Measurements from ENCODE around the gene NTNG1.
"Not testable (repeated sequence)": the region's sequence is repeated elsewhere in the genome, so short reads cannot be mapped to it uniquely, and the experiment has no call there.

Gene NTNG1

DNA sequence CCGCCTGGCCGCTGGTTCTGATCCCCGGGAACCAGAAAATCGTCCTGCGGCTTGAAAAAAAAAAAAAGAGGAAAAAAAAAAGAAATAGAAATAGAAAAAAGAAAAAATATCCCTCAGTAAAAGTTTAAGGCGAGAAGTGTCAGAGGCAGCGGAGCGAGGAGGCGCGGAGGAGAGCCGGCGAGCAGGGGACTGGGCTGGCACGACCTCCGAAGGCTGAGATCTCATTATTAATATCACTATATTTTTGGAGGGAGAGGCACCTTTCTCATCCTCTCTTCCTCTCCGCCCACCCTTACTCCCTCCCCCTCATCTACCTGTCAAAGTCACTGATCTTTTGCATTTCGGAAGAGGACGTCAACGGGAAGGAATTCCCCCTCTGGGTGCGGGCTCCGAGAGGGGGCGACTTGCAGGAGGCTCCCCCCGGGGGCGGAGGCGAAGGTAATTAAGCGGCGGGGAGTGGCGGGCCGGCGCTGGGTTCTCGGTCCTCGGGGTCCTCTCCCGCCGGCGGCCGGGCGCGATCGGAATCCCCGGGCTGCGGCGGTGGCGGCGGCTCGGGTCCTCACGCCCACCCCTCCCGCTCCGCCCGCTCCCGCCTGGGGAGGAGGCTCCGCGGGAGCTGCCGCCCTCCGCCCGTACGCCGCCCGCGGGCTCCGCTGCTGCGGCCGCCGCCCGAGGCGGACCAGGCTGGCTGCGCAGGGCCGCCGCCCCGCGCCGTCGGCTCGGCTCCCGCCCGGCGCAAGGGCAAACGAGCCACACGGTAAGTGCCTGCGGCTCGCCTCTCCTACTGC lies at the start of gene NTNG1:
NTNG1 (plus strand) TSS at position 337 of the 788 bp plus-strand sequence.
- no peak for DNase-seq

DNA sequence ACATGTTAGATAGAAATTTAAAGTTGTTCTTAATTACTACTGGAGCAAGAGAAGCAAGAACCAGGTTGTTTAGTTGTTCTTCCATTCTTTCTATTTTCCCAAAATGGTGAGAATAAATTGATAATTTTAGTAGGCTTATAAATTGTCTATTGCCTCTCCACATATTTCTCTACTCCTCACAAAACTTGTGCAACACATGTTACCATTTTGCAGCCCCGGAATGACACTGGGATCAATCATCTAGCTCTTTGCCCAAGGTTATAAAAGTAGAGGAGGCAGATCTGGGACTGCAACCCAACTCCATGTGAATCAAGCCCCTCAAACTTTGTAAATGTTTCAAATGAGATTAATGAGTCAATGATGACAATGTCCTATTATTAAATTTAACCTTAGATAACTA lies 49.4 kb upstream of the NTNG1 start:
- no peak for DNase-seq

DNA sequence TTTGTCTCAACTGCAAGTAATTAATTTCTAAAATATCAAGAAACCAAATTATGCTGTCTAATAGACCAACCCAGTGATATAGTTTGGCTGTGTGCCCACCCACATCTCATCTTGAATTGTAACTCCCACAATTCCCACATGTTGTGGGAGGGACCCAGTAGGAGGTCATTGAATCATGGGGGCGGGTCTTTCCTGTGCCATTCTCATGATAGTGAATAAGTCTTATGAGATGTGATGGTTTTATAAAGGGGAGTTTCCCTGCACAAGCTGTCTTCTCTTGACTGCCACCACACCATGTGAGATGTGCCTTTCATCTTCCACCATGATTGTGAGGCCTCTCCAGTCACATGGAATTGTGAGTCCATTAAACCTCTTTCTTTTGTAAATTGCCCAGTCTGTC lies 47.4 kb upstream of the NTNG1 start:
- DNase-seq, result not testable (repeated sequence)

DNA sequence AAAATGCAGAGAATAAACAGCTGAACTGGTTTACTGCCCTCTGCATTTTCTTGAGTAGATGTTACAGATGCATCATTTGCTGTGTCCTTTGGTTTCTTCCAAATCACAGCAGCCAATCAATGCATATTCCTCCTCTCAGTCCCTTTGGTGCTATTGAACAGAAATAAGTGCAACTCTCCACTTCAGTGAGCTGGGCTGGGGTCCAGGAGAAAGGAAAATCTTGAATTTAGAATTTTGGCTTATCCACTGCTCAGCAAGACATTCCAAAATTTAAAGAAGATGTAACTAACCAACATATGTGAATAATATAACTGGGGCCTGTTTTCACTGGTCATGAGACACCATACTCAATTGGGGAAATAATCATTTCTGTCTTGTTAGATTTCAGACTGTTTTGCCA lies 45.2 kb upstream of the NTNG1 start:
- no peak for DNase-seq

DNA sequence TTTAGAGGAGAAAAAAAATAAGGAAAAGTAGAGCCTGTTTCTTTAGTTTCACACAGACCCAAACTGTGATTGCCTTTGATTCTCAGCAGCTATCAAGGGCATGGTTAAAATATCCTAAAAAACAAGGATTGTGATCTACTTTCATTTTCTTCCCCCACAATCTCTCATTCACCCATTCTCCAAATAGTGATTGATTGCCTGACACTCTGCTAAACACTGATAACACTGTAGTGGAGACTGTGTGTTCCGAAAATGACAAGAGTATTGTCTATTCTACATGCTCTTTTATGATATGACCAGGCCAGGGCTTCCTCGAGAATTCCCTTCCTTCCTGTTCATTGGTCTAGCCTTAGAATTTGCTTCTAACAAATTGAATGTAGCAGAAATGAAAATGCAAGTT lies 44.1 kb upstream of the NTNG1 start:
- DNase-seq, result no peak

DNA sequence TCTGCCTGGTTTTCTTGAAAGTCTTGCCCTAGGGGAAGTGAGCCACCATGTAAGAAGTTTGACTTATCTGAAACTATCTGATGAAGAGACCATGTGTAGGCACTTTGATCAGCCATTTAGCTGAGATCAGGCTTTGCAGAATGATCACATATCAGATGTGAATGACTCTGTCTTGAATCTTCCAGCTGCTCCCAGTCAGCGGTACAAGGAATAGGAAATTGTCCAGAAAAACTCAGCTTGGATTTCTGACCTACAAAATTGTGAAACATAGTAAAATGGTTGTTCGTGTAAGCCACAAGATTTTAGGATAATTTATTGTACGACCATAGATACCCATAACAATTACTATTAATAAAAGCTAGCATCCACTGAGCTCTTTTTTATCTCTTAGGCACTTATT lies 41.9 kb upstream of the NTNG1 start:
- DNase-seq, result no peak

DNA sequence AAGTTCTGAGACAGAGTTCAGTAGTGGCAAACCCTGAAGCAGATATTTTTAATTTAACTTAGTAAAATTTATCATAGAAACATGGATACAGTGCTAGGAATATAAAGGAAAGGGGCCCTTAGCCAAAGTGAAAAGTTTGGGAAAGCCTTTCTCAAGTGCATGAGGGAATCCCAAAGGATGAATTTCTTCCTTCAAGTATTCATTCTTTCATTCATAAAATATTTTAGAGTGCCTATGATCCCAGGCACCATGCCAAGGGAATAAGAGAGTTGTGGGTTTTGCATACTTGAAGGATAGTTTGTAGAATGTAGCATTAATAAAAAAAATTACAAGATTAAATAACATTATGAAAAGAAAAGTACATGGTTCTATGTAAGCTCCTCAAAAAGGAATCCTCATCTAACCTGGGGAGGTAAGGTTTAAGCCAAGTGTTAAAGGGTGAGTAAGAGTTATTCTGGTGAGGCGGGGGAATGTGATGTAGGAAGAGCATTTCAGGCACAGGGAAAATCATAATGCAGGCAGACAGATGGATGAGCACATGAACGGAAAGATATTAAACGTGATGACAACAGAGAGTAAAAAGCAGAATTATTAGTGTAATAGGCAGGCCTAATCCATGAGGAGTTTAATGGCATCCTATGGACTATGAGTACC lies 40.4 kb upstream of the NTNG1 start:
- no peak for DNase-seq

DNA sequence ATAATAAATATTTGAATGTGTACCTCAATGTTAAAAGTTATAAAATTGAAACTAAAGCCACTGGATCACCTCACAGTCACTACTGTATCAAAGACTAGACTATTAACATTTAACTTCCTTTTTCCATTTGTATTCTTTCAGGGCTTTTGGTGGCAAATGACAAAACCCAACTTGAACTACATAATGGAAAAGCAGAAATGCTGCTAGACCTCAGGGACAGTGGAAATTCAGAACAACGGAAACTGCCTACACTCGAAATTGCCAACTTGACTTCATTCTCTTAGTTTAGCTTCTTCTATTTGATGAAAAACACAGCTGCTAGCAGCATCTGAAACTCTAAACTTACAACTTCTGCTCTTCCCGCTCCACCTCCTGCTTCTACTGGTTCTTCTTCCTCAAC lies 34.9 kb upstream of the NTNG1 start:
- no peak for DNase-seq

DNA sequence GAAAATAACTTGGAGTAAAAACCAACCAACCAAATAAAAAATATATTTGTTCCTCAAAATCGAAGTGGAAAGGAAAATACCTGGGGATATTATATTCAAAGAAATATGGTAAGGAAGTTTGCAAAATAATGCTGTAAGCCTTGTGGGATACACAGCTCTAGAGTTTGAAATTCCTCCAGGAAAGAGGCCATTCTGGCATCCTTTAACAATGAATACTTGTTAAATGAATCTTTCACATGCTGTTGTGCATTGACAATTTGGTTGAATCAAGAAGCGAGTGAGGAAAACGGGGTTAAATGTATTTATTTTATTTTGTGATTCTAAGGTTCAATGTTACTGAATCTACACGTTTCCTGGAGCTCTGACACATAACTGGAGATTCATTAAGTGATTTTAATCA lies 30.5 kb upstream of the NTNG1 start:
- DNase-seq, result no peak

DNA sequence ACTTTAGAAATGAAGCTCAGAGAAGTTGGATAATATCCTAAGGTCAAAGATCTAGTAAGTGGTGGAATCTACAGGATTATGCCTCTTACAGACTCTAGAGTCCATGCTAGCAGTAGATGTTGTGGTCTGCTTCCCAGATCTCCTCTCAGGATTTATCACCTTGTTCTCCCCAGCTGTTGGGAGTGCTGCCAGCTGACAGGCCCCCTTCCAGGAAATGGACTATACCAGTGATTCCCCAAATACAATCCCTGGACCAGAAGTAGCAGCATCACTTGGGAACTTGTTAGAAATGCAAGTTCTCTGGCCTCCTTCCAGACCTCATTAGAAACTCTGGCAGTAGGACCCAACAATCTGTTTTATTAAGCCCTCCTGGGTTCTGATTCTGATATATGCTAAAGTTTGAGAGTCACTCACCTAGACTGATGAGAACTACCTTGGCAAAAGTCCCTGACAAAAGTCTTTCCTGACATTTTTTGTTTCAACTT lies 24.5 kb upstream of the NTNG1 start:
- no peak for DNase-seq

DNA sequence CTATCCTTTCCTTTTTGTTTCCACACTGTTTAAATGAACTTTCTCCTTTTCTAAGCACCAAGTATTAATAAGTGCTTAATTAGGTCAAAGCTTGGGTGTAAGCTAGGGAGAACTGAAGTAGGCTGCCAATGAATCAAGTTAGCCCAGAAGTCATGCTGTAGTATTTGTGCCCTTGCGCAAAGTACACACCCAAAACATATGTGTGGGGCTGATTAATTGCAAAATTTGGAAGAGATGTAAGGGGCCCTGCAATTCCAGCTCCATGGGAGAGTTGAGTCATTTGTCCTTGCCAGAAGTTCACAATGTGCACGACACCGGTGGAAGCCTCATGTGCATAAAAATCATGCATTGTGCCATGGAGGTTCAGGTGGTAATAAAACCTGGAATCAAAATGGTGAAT lies 18.6 kb upstream of the NTNG1 start:
- DNase-seq, result no peak

DNA sequence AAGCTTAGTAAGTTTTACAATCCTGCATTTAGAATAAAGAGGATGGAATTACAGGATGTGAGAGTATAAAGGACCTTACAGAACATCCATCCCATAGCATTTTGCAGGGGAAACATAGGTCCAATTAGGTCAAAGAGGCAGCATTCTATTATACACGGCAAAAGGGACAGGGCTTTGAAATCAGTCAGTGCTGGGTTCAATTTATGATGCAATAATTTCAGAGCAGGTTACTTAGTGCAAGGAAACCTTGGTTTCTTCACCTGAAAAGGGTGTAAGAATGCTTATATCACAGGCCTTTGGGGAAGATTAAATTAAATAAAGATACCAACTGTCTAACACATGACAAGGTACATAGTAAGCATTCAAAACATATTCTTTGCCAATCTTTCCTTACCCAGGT lies 17.1 kb upstream of the NTNG1 start:
- no peak for DNase-seq

DNA sequence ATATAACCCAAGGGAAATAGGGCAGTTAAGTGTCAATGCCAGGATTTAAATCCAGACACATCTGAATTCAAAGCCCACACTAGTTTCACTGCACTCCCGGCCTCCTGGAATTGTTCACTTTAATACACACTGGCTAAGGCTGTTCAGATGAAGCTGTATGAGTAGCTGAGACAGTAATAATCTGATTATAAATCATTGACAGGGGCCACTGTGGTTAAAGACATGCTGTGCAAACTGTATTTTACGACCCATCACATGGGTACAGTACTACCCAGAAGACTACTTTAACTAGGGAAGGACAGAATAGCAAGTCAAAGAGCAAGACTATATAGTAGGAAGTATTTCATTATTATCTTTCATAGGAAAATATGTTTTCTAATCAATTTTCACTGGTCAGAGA lies 16.1 kb upstream of the NTNG1 start:
- DNase-seq, result no peak

DNA sequence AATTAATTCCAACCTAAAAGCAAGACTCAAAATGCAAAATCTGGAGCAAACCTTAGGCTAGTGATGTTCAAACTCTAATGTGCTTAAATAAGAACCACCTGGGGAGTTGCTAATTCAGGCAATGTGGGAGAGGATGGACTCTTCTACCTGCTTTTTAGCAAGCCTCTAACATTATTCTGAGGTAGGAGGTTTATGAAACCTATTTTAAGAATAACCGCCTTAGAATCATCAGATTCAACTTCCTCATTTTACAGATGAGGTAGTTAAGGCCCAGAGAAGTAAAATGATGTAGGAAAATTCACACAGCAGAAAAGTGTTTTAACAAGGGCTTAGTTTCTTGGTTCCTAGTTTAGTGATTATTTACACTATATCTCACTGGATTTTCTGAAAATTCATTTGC lies 8.6 kb upstream of the NTNG1 start:
- DNase-seq, result no peak

DNA sequence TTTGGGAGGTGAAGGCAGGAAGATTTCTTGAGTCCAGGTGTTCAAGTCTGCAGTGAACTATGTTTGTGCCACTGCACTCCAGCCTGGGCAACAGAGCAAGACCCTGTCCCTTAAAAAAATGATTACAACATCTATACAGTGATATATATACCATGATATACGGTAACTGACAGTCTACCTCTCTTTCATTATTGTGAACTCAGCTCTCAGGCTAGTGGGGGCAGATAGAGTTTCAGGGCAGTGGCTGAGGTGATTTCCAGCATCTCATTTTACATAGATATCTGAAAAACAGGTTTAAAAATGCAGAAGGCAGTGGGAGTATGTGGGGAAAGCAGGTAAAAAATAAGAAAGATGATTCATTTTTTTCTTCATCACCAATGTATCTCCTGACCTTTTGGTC lies 8.1 kb upstream of the NTNG1 start:
- no peak for DNase-seq

DNA sequence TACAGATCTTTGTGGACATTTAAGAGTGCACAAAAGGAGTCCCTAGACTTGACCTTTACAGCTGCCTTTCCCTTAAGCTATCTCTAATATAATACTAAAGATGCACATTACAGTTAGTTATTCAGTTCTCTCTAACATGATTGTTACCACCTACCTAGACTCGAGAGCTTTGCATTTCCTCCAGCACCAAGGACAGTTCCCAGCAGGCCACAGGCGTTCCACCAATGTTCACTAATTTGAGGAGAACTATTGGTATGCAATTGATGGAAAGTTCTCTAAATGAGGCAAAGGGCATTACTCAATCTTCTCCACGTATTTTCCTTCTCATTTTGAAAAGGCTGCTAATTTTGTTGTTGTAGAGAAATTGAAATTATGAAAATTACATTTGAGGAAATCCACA lies 5.4 kb upstream of the NTNG1 start:
- DNase-seq, result no peak

DNA sequence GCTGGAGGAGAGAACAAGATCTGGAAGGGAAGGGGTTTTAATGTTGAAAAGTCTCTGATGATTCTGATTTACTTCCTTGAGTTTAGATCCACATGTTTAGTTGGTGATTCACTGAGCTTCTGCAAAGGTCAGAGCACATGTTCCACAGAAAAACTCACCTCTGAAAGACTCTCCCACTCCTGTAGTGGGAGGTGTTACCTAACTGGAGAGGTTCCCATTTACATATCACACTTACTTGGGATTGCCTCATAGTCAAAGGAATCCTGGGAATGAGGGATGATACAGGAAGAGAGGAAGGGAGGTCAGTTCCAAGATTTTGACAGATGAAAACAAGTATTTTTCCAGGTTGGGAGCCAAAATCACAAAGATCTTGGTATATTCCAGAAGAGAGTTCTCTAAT lies 2.7 kb upstream of the NTNG1 start:
- no peak for DNase-seq

DNA sequence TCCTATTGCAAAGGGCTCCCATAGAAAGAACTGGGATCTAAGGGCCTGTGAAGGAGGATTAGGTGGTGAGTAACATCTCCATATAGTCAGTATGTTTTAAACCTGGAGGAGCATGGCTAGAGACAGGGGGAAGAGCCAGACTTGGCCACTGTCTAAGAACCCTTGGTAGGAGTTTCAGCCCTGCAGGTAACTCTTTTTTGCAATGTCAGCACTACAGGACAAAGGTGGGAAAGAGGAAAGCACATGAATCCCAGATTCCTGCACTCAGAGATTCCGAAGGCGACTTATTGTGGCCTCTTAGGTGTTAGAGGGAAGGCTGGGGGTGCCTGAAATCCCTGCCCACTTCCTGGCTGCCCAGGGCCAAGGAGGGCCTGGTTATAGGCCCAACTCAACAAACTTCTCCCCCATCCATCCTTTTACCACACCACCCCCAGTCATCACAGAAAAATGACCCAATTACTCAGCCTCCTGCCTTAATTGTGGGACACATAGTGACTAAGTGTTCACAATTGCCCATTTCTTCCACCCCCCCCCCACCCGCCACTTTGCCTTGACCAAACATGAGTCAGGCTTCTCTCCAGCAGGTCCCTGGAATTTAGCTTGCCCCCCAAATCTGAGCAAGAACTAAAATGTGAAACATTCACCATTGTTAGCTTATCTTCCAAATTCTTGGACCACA lies 1.9 kb upstream of the NTNG1 start:
- DNase-seq, result no peak

DNA sequence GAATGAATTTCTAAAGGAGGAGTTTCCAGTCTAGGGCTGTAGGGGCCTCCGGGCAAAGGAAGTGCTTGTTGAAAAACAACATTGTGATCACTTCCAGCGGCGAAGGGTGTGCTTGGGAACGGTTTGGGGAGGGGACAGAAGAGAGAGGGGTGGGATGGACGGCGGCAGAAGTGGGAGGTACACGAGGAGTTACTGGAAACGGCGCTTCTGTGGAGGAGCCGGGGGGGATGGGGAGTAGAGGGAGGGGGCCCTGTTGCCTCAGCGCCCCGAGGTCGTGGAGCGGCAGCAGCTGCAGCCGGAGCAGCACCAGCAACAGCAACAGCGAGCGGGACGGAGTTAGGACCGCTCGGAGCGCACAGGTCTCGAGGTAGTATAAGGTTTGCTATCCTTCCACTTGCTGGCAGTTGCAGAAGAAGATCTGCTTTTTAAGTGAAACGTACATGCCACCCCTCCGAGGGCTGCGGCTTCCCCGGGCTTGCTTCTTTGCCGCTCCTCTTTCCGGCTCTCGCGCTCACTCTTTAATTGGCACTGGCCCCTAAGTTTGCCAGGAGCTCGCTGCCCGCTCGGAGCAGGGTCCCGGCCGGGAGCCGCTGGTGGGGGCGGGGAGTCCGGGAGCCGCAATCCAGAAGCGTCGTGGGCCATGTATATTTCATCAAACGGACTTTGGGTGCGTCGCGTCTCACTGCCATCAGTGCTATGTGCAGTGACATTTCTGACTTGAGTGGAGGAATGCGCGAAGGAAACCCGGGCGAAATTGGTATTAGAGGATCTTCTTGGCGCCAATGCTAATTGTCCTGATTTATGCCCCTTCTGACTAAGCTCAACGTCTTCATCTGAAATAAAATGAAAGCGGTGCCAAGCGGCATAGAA lies 771 bp upstream of the NTNG1 start:
- DNase-seq, result no peak

DNA sequence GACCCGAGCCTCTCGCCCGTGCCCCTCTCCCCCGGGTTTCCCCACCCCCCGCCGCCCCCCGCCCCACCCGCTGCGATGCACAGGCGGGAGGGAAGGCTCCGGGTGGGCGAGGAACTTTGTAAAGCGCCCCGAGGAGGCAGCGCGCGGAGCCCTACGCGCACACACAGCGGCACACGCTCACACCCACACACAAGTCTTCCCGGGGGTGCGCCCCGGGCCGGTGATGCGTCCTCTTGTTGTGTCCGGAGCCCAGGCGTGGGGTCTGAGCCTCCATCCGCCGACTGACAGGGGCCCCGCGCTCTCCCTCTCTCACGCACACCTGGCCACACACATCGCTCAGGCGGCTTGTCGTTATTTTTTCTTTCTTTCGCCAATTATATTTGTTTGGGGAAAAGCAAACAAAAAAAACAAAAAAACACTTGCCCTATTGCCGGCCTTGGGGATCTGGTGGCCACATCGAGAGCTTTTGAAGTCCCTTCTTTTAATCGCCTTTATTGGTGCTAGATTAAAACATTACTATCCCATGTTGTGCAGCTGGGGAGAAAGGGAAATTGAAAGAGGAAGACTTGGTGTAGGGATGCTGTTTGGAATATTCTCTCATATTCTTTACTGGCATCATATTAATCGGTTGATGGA lies 770 bp downstream of the NTNG1 start:
- DNase-seq, result no peak

DNA sequence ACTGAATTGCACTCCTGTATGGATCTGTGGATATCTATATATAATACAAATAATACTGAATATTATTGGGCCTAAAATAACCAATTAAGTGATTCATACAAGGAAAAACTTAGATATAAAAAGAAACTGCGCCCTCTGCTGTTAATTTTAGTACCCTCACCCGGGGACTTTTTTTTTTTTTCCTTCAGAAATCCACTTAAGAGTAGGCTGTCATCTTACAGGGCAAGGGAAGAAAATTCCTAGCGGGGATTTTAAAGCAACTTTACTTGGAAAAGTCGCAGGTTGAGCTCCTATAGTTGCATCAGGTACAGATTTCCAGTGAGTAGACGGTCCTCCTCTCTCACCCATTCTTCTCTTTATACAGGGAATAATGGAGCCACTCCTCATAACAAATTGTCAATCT lies 1.3 kb downstream of the NTNG1 start:
- DNase-seq, result no peak

DNA sequence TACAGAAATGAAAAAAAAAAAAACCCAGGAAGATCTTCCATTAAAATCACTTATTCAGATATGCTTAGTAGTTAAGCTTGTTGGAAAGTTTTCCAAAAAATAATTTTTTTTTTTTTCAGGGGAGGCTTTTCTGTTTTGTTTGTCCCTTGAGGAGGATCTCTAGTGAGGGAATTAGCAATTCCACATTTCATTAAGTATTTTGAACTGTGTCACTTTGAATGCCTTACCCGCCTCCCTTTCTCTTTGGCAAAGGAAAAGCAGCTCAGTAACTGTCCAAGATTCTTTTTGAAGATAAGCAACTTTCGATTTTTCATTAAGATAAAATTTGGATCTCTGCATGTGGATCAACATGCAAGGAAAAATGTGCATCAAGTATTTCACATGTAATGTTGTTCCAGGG lies 1.8 kb downstream of the NTNG1 start:
- DNase-seq, result no peak

DNA sequence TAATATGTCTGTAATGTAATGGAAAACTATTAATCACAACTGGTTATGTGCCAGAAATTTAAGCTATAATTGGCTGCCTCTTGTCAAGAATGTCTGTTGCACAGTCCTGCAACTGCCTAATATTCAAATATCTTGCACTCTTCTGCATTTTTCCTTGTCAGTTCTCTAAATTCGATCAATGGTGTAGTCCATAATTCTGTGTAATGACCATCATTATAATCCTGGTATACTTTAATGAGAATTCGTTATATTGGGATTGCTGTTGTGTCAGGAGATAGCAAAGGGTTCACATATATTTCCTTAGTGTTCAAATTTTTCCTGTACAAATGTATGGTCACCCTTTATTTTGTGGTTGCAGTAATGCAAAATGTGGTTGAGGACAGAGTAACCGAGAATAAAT lies 4.8 kb downstream of the NTNG1 start:
- no peak for DNase-seq
